H7 (cell line): Measurements from ENCODE around the gene ZSCAN16. TPM values are rescaled to one million over a fixed set of nuclear protein-coding genes. Genes with fewer than 3 reads are reported as not detected.

ENCODE experiments used
- DNase-seq: peaks from one replicate; pipeline ENCODE4 v3.0.0; 2012
- H3K27me3 ChIP-seq: 2 replicates; pipeline ENCODE4 v1.6.0; 2011; ENCODE audit warnings: mild to moderate bottlenecking, low read length; ENCODE audit not compliant: control insufficient read depth, insufficient read depth
- H3K36me3 ChIP-seq: replicated peaks from 2 replicates; pipeline ENCODE4 v1.5.1; 2011; ENCODE audit warnings: low read length; ENCODE audit not compliant: control insufficient read depth, insufficient read depth
- H3K4me3 ChIP-seq: 2 replicates; pipeline ENCODE4 v1.5.1; 2011; ENCODE audit warnings: low read depth, mild to moderate bottlenecking, control low read depth, low read length, moderate library complexity; ENCODE audit not compliant: insufficient read depth
- total RNA-seq: library from RNA; depleted of rRNA; stranded (reverse); fragments of >200 nt; shearing (Covaris generic); gene quantifications from 2 replicates; pipeline ENCODE4 v1.2.3, GENCODE V29; 2014

Gene ZSCAN16
- total RNA-seq, 1 experiment from 2014 or later, result 4.3 TPM

DNA sequence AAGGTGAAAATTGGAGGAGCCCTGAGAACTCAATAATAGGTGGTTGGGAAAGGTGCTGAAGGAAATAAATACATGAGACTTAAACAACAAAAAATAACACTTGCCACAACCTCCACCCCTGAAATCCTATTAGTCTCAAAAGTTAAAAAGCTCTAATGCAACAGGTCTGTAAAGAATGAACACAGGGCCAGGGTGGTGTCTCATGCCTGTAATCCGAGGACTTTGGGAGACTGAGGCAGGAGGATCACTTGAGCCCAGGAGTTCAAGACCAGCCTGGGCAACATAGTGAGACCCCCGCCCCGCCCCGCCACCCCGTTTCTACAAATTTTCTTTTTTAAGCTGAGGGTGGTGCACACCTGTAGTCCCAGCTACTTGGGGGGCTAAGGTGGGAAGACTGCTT lies 16.2 kb downstream of the ZSCAN16 start:
- DNase-seq, result no peak
- H3K4me3 ChIP-seq, result no peak overlapping the region
- no peaks in the 10 kb centered on the region; the same call in none of the 2 replicates for H3K36me3 ChIP-seq
- no peaks in the 10 kb centered on the region for H3K27me3 ChIP-seq

DNA sequence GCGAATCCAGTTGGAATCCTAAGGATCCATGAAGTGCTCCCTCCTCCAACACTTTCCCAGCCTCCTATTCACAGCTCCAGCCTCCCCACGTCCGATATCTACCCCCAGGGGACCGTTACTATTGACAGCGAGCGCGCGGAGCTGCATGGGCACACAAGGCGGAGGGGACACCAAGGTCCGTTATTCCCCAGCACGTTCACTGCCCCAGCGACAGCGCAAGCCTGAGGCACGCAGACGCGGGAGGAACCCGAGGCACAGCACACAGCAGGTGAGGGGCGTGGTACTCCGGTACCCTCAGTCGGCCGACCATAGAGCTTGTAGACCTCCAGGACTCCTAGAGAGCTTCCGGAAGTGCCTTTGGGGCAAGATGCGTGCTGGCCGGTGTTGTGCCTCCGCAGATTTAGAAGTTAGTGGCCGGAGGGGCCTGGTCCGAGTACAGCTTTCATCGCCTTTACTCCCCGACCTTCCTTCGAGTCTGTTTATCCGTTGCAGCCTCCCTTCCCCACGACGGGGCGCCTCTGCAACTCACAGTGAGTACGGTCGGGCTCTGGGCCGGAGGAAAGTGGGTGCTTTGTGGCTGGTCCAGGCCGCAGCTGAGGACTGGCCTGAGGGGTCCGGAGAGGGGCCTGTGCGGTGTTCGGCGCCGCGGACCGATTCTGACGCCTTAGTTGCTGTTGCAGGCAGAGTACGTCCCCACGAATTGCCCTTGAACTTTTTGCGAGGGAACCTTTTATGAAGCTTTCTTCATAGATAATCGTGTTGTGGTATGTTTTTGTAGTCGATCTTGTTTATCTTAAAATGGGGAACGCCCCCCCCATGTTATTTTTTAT lies 17.3 kb downstream of the ZSCAN16 start, which contains the start of gene ZKSCAN8:
Gene ZKSCAN8, plus strand, starts transcription at position 384 of the 830 bp plus-strand sequence. CDS start 6,525 bp downstream, outside the sequence.
- Histone ChIP-seq H3K4me3 (peak within 1 kb of the TSS; percentile 66), H3K36me3 (peaks cover 4% of the 10 kb centered on the region), H3K27me3 (no peaks in the 10 kb centered on the region)
- peak; percentile 95 for DNase-seq

DNA sequence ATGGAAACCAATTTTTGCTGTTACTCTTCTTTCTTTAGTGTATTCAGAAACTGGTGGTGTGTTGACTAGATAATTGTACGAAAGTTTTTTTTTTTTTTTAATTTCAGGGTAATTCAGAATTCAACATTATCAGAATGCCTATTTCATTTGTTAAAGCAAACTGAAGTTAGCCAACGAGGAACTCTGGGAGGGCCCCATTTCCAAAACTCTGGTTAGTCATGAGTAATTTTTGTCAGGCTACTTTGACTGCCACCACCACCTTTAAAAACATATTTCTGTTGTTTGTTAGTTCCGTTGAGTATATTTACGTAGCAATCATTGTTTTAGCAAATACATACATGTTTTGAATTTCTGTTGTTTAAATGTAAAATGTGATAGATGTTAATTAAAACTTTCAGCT lies 18.0 kb downstream of the ZSCAN16 start:
- no peak for DNase-seq
- H3K4me3 ChIP-seq, result peak overlapping the region; percentile 66

DNA sequence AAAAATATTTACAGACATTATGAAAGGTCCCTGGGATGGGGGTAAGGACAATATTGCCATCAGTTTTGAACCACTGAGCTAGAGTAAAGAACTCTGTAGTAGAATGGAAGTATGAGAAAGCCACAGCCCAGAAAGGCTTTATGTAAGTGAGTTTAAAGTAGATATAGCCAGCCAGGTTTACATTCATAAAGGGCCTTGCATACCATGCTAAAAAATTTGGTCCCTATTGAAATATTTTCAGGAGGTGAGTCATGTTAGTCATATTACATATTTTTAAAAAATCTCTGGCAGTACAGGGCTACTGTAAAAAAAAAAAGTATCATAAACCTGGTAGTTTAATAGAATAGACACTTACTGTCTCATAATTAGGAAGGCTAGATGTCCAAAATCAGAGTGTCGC lies 20.8 kb downstream of the ZSCAN16 start:
- Histone ChIP-seq H3K27me3 (no peaks in the 10 kb centered on the region), H3K36me3 (peaks cover 15% of the 10 kb centered on the region), H3K4me3 (no peak overlapping the region)
- no peak for DNase-seq

More for the DNA sequence above, 18.0 kb downstream of the ZSCAN16 start:
- peaks cover 4% of the 10 kb centered on the region for H3K36me3 ChIP-seq
- no peaks in the 10 kb centered on the region for H3K27me3 ChIP-seq

GRCh38 chr6:28152531-28152930 lies 28.1 kb downstream of the ZSCAN16 start:
- H3K27me3 ChIP-seq, result no peaks in the 10 kb centered on the region
- peaks cover 35% of the 10 kb centered on the region for H3K36me3 ChIP-seq
- no peak for DNase-seq
- H3K4me3 ChIP-seq, result no peak overlapping the region

DNA sequence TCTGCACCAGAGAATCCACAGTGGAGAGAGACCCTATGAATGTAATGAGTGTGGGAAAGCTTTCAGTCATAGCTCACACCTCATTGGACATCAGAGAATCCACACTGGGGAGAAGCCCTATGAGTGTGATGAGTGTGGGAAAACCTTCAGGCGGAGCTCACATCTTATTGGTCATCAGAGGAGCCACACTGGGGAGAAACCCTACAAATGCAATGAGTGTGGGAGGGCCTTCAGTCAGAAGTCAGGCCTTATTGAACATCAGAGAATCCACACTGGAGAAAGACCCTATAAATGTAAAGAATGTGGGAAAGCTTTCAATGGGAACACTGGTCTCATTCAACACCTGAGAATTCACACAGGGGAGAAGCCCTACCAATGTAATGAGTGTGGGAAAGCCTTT lies 29.1 kb downstream of the ZSCAN16 start:
- no peak for DNase-seq
- no peak overlapping the region for H3K4me3 ChIP-seq
- H3K36me3 ChIP-seq, result peaks cover 32% of the 10 kb centered on the region
- no peaks in the 10 kb centered on the region for H3K27me3 ChIP-seq

- no peak for DNase-seq
- H3K36me3 ChIP-seq, result peaks cover 27% of the 10 kb centered on the region
Measured at GRCh38 chr6:28154357-28154756, 29.9 kb downstream of the ZSCAN16 start.

DNA sequence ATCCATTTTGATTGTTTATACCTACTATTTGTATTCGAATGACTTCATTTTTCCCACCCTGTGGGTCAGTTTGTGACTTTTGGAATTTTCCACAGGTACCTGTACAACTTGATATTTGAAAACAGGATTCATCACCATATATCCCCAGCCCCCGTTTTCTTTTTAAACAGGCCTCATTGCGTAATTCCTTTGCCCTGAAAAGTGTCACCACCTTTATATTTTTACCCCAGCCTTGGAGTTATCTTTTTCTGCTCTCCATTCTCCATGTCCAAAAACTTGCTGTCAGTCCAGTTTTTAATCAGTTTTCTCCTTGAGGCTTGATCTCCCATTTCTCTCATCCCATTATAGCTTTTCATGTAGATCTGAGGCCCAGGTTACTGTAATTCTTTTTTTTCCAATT lies 33.9 kb downstream of the ZSCAN16 start:
- Histone ChIP-seq H3K4me3 (no peak overlapping the region), H3K27me3 (no peaks in the 10 kb centered on the region; the same call in 1 of the 2 replicates), H3K36me3 (peaks cover 8% of the 10 kb centered on the region)
- no peak for DNase-seq

More at GRCh38 chr6:28154357-28154756, 29.9 kb downstream of the ZSCAN16 start:
- H3K4me3 ChIP-seq, result no peak overlapping the region
- H3K27me3 ChIP-seq, result no peaks in the 10 kb centered on the region

DNA sequence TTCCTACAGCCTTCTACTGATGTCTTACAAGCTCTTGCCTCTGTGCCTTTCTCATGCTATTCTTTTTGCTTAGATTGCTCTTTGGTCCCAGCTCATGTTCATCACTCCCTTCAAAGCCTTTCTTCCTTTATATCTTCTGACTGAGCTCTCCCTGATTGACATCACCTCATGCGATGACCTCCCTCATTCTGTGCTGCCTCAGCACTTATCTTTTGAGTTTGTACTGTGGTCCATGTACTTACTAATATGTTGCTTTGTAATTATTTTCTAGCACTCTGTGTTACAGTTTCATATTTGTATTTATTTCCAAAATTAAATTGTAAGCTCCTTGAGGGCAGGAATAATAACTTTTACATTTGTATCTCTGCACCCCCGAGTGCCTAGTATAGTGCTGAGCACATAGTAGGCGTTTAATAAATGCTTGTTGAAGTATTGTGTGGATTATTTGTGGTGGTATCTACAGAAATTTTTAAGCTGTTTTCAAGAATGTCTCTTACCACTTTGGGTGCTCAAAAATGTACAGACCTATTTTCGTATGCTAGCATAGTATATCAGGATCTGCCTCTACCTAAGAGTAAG lies 34.7 kb downstream of the ZSCAN16 start:
- DNase-seq, result no peak
- H3K36me3 ChIP-seq, result peaks cover 1% of the 10 kb centered on the region; the same call in 1 of the 2 replicates

GRCh38 chr6:28160233-28160632 lies 35.8 kb downstream of the ZSCAN16 start:
- Histone ChIP-seq H3K4me3 (no peak overlapping the region), H3K36me3 (no peaks in the 10 kb centered on the region; the same call in 1 of the 2 replicates), H3K27me3 (no peaks in the 10 kb centered on the region; the same call in 1 of the 2 replicates)
- no peak for DNase-seq

More for the DNA sequence above, 34.7 kb downstream of the ZSCAN16 start:
- H3K4me3 ChIP-seq, result no peak overlapping the region
- H3K27me3 ChIP-seq, result no peaks in the 10 kb centered on the region; the same call in 1 of the 2 replicates

DNA sequence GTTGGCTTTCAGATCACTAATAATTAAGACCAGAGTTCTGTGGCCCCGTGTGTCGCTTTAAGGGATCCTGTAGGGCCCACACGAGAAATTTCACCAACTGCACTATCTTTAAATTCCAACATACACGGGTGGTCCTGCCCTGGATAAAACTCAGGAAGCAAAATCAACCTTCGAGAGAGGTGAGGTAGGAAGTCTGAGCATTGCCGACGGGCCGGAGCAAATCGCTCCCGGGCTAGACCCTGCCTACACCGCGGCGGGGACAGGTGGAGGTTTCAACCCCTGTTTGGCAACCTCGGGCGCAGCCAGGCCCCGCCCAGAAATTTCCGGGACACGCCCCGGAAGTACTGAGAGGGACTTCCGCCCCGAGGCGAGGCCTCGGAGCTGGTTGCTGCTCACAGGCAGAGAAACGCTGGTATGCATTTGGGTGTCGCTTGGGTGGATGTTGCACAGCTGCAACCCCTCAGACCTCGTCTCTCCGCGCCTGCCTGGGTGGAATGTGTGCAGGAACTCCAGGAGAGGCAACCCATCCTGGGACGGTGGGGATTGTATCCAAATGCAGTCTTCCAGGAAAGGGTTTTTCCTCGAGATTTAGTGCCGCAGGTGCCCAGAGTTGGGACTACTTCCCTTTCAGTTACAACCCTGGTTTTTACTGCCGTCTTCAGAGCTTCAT lies 37.1 kb downstream of the ZSCAN16 start:
- no peaks in the 10 kb centered on the region for H3K36me3 ChIP-seq
- peak overlapping the region; percentile 52 for H3K4me3 ChIP-seq
- no peaks in the 10 kb centered on the region; the same call in 1 of the 2 replicates for H3K27me3 ChIP-seq
- DNase-seq, result peak; percentile 89

- Histone ChIP-seq H3K27me3 (no peaks in the 10 kb centered on the region; the same call in 1 of the 2 replicates), H3K4me3 (no peak overlapping the region), H3K36me3 (no peaks in the 10 kb centered on the region)
- DNase-seq, result no peak
Measured at GRCh38 chr6:28165563-28165962, 41.2 kb downstream of the ZSCAN16 start.

GRCh38 chr6:28167068-28167467 lies 42.7 kb downstream of the ZSCAN16 start:
- Histone ChIP-seq H3K27me3 (no peaks in the 10 kb centered on the region; the same call in 1 of the 2 replicates), H3K36me3 (no peaks in the 10 kb centered on the region), H3K4me3 (no peak overlapping the region)
- DNase-seq, result no peak

GRCh38 chr6:28167926-28168325 lies 43.5 kb downstream of the ZSCAN16 start:
- no peak overlapping the region for H3K4me3 ChIP-seq
- no peaks in the 10 kb centered on the region for H3K36me3 ChIP-seq
- no peak for DNase-seq
- no peaks in the 10 kb centered on the region; the same call in 1 of the 2 replicates for H3K27me3 ChIP-seq
